ENCODE results near the gene FHOD3.
"Not testable (repeated sequence)": the region's sequence is repeated elsewhere in the genome, so short reads cannot be mapped to it uniquely, and the experiment has no call there.

FHOD3 gene

DNA sequence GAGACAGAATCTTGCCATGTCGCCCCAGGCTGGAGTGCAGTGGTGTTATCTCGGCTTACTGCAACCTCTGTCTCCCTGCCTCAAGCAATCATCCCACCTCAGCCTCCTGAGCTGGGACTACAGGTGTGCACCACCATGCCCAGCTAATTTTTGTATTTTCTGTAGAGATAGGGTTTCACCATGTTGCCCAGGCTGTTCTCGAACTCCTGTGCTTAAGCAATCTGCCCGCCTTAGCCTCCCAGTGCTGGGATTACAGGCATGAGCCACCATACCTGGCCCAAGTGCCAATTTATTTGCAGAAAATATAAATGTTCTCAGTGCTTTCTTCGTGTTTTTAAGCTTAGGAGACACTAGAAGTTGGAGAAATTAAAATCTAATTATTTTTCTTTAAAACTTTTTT, 166.0 kb downstream of the FHOD3 start:
- not testable (repeated sequence) for H3K9ac ChIP-seq (ENCODE audit: low read depth, low read length); H3K27ac ChIP-seq (ENCODE audit: low read depth, low read length); H3K4me3 ChIP-seq (ENCODE audit: low read depth, low read length); H3K36me3 ChIP-seq (ENCODE audit: control insufficient read depth, insufficient read depth, low read length); H3K9me3 ChIP-seq (ENCODE audit: control insufficient read depth, insufficient read depth, low read length); H3K27me3 ChIP-seq (ENCODE audit: control insufficient read depth, insufficient read depth, low read length)
- peaks cover 33% of the 10 kb centered on the region for H3K4me1 ChIP-seq (ENCODE audit: control insufficient read depth, insufficient read depth, low read length)

DNA sequence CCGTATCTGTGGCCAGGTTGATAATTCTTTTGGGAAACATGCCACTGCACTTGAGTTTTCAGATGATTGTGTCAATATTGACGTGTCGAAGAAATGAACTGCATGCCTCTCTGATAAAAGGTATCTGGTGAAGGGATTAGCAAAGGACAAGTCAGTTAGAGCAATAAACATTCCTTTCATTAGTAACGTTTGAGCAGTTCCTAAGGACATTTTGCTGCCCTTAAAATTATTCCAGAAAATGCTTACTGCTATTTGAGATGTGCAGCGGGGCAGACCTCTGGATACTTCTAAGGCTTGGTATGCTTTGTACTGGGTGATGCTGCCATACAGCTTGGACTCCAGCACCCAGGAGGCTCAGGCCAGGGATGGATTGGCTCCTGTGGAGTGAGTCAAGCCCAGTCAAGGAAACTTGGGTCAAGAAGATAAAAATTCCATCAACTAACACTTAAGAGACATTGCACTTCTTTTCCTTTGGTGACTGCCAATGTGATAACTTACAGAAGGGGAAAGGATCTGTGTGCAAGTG, 166.7 kb downstream of the FHOD3 start:
- H3K27me3 ChIP-seq (ENCODE audit: control insufficient read depth, insufficient read depth, low read length) = no peaks in the 10 kb centered on the region
- H3K27ac ChIP-seq (ENCODE audit: low read depth, low read length) = no peak overlapping the region
- no peaks in the 10 kb centered on the region for H3K9me3 ChIP-seq (ENCODE audit: control insufficient read depth, insufficient read depth, low read length)
- H3K36me3 ChIP-seq (ENCODE audit: control insufficient read depth, insufficient read depth, low read length) = no peaks in the 10 kb centered on the region
- no peak overlapping the region for H3K9ac ChIP-seq (ENCODE audit: low read depth, low read length)
- peaks cover 34% of the 10 kb centered on the region for H3K4me1 ChIP-seq (ENCODE audit: control insufficient read depth, insufficient read depth, low read length)
- no peak overlapping the region for H3K4me3 ChIP-seq (ENCODE audit: low read depth, low read length)

GRCh38 chr18:36465276-36465675, 167.8 kb downstream of the FHOD3 start:
- Histone ChIP-seq H3K36me3 (ENCODE audit: control insufficient read depth, insufficient read depth, low read length) (no peaks in the 10 kb centered on the region), H3K27ac (ENCODE audit: low read depth, low read length) (no peak overlapping the region), H3K27me3 (ENCODE audit: control insufficient read depth, insufficient read depth, low read length) (no peaks in the 10 kb centered on the region), H3K9me3 (ENCODE audit: control insufficient read depth, insufficient read depth, low read length) (no peaks in the 10 kb centered on the region), H3K4me3 (ENCODE audit: low read depth, low read length) (no peak overlapping the region), H3K9ac (ENCODE audit: low read depth, low read length) (no peak overlapping the region), H3K4me1 (ENCODE audit: control insufficient read depth, insufficient read depth, low read length) (peaks cover 34% of the 10 kb centered on the region)

- no peak overlapping the region for H3K4me3 ChIP-seq (ENCODE audit: low read depth, low read length)
- H3K36me3 ChIP-seq (ENCODE audit: control insufficient read depth, insufficient read depth, low read length) = no peaks in the 10 kb centered on the region
- H3K27ac ChIP-seq (ENCODE audit: low read depth, low read length) = peak overlapping the region; percentile 52
- no peaks in the 10 kb centered on the region for H3K27me3 ChIP-seq (ENCODE audit: control insufficient read depth, insufficient read depth, low read length)
- no peak overlapping the region for H3K9ac ChIP-seq (ENCODE audit: low read depth, low read length)
- H3K9me3 ChIP-seq (ENCODE audit: control insufficient read depth, insufficient read depth, low read length) = no peaks in the 10 kb centered on the region
- peaks cover 30% of the 10 kb centered on the region for H3K4me1 ChIP-seq (ENCODE audit: control insufficient read depth, insufficient read depth, low read length)
These were observed 168.5 kb downstream of the FHOD3 start for GRCh38 chr18:36465970-36466369.

GRCh38 chr18:36467614-36468013, 170.1 kb downstream of the FHOD3 start:
- H3K9ac ChIP-seq (ENCODE audit: low read depth, low read length) = no peak overlapping the region
- H3K9me3 ChIP-seq (ENCODE audit: control insufficient read depth, insufficient read depth, low read length) = no peaks in the 10 kb centered on the region
- H3K27ac ChIP-seq (ENCODE audit: low read depth, low read length) = no peak overlapping the region
- no peak overlapping the region for H3K4me3 ChIP-seq (ENCODE audit: low read depth, low read length)
- H3K36me3 ChIP-seq (ENCODE audit: control insufficient read depth, insufficient read depth, low read length) = no peaks in the 10 kb centered on the region
- peaks cover 24% of the 10 kb centered on the region for H3K4me1 ChIP-seq (ENCODE audit: control insufficient read depth, insufficient read depth, low read length)
- H3K27me3 ChIP-seq (ENCODE audit: control insufficient read depth, insufficient read depth, low read length) = no peaks in the 10 kb centered on the region

DNA sequence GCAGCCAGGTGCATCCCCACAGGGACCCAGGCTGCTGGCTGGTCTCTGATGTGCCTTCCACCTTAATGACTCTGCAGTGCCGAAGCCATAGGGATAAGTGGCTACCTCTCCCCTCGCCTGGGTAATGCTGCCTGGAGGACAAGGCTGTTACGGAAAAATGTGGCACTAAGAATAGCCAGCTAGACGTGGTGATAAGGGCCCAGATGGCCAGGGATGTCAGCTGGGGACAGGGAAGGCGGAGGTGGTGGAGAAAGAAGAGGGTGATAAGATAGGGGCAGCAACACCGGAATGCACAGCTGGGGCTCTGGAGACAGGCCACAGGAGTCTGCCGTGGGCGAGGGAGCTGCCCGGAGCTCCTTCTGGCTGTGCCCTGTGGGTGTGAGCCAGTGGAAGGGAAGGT, 170.6 kb downstream of the FHOD3 start:
- Histone ChIP-seq H3K9ac (ENCODE audit: low read depth, low read length) (no peak overlapping the region), H3K4me3 (ENCODE audit: low read depth, low read length) (no peak overlapping the region), H3K9me3 (ENCODE audit: control insufficient read depth, insufficient read depth, low read length) (no peaks in the 10 kb centered on the region), H3K4me1 (ENCODE audit: control insufficient read depth, insufficient read depth, low read length) (peaks cover 24% of the 10 kb centered on the region), H3K36me3 (ENCODE audit: control insufficient read depth, insufficient read depth, low read length) (no peaks in the 10 kb centered on the region), H3K27ac (ENCODE audit: low read depth, low read length) (no peak overlapping the region), H3K27me3 (ENCODE audit: control insufficient read depth, insufficient read depth, low read length) (no peaks in the 10 kb centered on the region)

DNA sequence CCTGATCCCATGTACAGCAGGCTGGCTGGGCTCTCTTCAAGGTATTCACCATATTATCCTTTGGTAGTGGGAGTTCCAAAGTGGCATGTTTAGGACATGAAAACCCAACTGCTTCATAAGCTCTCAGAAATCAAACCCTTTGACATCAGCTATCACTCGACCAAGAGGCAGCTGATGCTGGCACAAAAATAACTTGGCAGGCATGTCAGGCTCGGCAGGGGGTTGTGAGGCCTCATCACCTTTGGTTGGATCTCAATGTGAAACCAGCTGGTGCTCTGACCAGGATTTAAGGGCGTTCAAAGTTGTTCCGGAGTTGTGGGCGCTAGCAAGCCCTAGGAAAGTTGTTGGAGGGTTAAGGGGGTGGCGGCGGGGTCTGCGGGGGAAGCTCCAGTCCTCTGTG, 171.9 kb downstream of the FHOD3 start:
- Histone ChIP-seq H3K36me3 (ENCODE audit: control insufficient read depth, insufficient read depth, low read length) (no peaks in the 10 kb centered on the region), H3K4me3 (ENCODE audit: low read depth, low read length) (no peak overlapping the region), H3K9ac (ENCODE audit: low read depth, low read length) (no peak overlapping the region), H3K9me3 (ENCODE audit: control insufficient read depth, insufficient read depth, low read length) (no peaks in the 10 kb centered on the region), H3K27me3 (ENCODE audit: control insufficient read depth, insufficient read depth, low read length) (no peaks in the 10 kb centered on the region), H3K27ac (ENCODE audit: low read depth, low read length) (no peak overlapping the region), H3K4me1 (ENCODE audit: control insufficient read depth, insufficient read depth, low read length) (peaks cover 24% of the 10 kb centered on the region)

DNA sequence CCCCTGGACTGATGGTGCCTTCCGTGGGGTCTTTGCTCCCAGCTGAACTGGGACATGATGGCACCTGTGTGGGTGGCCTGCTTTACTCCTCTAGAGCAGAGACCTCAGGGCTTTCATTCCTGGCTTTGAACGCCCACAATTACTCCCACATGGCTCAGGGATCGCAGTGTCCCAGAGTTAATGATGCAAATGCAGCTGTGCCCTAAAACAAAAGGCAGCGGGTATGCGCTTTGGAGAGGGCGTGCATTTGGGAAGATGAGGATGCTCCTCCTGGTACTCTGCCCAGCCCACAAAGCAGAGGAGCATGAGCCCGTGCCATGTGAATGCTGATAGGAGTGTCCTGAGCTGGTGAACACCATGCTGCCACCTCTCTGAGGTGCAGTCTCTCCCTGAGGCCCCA, 173.4 kb downstream of the FHOD3 start:
- no peak overlapping the region for H3K9ac ChIP-seq (ENCODE audit: low read depth, low read length)
- H3K36me3 ChIP-seq (ENCODE audit: control insufficient read depth, insufficient read depth, low read length) = no peaks in the 10 kb centered on the region
- no peak overlapping the region for H3K4me3 ChIP-seq (ENCODE audit: low read depth, low read length)
- H3K9me3 ChIP-seq (ENCODE audit: control insufficient read depth, insufficient read depth, low read length) = no peaks in the 10 kb centered on the region
- H3K27me3 ChIP-seq (ENCODE audit: control insufficient read depth, insufficient read depth, low read length) = no peaks in the 10 kb centered on the region
- peaks cover 22% of the 10 kb centered on the region for H3K4me1 ChIP-seq (ENCODE audit: control insufficient read depth, insufficient read depth, low read length)
- no peak overlapping the region for H3K27ac ChIP-seq (ENCODE audit: low read depth, low read length)

GRCh38 chr18:36471393-36471792, 173.9 kb downstream of the FHOD3 start:
- peaks cover 17% of the 10 kb centered on the region for H3K4me1 ChIP-seq (ENCODE audit: control insufficient read depth, insufficient read depth, low read length)
- H3K9me3 ChIP-seq (ENCODE audit: control insufficient read depth, insufficient read depth, low read length) = no peaks in the 10 kb centered on the region
- H3K27ac ChIP-seq (ENCODE audit: low read depth, low read length) = peak overlapping the region; percentile 21
- no peak overlapping the region for H3K9ac ChIP-seq (ENCODE audit: low read depth, low read length)
- H3K4me3 ChIP-seq (ENCODE audit: low read depth, low read length) = no peak overlapping the region
- no peaks in the 10 kb centered on the region for H3K36me3 ChIP-seq (ENCODE audit: control insufficient read depth, insufficient read depth, low read length)
- H3K27me3 ChIP-seq (ENCODE audit: control insufficient read depth, insufficient read depth, low read length) = no peaks in the 10 kb centered on the region

GRCh38 chr18:36476433-36476832, 178.9 kb downstream of the FHOD3 start:
- Histone ChIP-seq H3K4me1 (ENCODE audit: control insufficient read depth, insufficient read depth, low read length) (peaks cover 31% of the 10 kb centered on the region), H3K9me3 (ENCODE audit: control insufficient read depth, insufficient read depth, low read length) (no peaks in the 10 kb centered on the region), H3K36me3 (ENCODE audit: control insufficient read depth, insufficient read depth, low read length) (no peaks in the 10 kb centered on the region), H3K9ac (ENCODE audit: low read depth, low read length) (no peak overlapping the region), H3K27ac (ENCODE audit: low read depth, low read length) (no peak overlapping the region), H3K4me3 (ENCODE audit: low read depth, low read length) (no peak overlapping the region), H3K27me3 (ENCODE audit: control insufficient read depth, insufficient read depth, low read length) (no peaks in the 10 kb centered on the region)

DNA sequence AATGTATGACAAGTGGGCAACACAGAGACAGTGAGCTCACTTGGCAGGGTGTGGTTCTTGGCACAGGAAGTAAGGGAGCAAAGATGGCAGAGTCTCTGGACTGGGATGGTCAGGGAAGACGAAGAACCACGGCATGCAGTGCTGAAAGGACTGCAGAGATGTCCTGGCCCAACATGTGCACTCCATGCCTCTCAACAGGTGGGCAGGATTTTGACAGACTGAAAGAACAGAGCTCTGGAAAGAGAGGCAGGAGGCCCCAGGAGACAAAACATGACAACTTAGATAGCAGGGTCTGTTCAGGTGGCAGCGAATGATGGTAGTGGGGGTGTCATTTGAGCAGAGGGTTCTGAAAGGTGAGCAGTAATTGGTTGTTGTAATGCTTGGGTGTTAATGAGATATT, 180.3 kb downstream of the FHOD3 start:
- Histone ChIP-seq H3K4me3 (ENCODE audit: low read depth, low read length) (no peak overlapping the region), H3K27me3 (ENCODE audit: control insufficient read depth, insufficient read depth, low read length) (no peaks in the 10 kb centered on the region), H3K27ac (ENCODE audit: low read depth, low read length) (no peak overlapping the region), H3K4me1 (ENCODE audit: control insufficient read depth, insufficient read depth, low read length) (peaks cover 44% of the 10 kb centered on the region), H3K9me3 (ENCODE audit: control insufficient read depth, insufficient read depth, low read length) (no peaks in the 10 kb centered on the region), H3K9ac (ENCODE audit: low read depth, low read length) (no peak overlapping the region), H3K36me3 (ENCODE audit: control insufficient read depth, insufficient read depth, low read length) (no peaks in the 10 kb centered on the region)

GRCh38 chr18:36481201-36481657, 183.7 kb downstream of the FHOD3 start:
- Histone ChIP-seq H3K9ac (ENCODE audit: low read depth, low read length) (0 out of 2 replicates have a peak overlapping the region, but pooled peaks have one; percentile 3), H3K4me3 (ENCODE audit: low read depth, low read length) (peak overlapping the region; percentile 28; the same call in 1 of the 2 replicates), H3K4me1 (ENCODE audit: control insufficient read depth, insufficient read depth, low read length) (peaks cover 55% of the 10 kb centered on the region), H3K27me3 (ENCODE audit: control insufficient read depth, insufficient read depth, low read length) (no peaks in the 10 kb centered on the region), H3K36me3 (ENCODE audit: control insufficient read depth, insufficient read depth, low read length) (no peaks in the 10 kb centered on the region), H3K27ac (ENCODE audit: low read depth, low read length) (peak overlapping the region; percentile 93), H3K9me3 (ENCODE audit: control insufficient read depth, insufficient read depth, low read length) (no peaks in the 10 kb centered on the region)
